ENCODE results near the gene ESPNL. TPM values are rescaled to one million over a fixed set of nuclear protein-coding genes. Genes with fewer than 3 reads are reported as not detected.

The ESPNL gene
- total RNA-seq, 1 experiment from 2014 or later: 0.19 TPM

DNA sequence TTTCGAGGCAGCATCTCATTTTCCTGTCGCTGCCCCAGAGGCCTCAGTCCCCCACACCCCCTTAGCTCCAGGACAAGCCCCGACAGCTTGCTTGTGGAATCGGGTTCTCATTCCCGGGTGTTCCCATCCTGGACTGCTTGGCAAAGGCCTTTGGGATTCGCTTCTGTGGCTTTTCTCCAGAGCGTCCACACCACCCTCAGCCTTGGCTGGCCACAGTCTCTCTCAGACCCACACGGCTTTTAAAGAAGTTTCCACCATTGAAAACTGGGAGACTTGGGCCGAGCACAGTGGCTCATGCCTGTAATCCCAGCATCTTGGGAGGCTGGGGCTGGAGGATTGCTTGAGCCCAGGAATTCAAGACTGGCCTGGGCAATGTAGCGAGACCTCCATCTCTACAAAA lies 2.7 kb downstream of the ESPNL start:
- CTCF ChIA-PET: no interaction called here
- no peak for DNase-seq
- intact Hi-C loops (cut with micrococcal nuclease; ENCODE audit: unreplicated experiment): no loop called here
- BruUV-seq (replicated peaks): no TSS peak
- no peak overlapping the region for H3K27ac Mint-ChIP-seq (ENCODE audit: unreplicated experiment)
- no peaks in the 10 kb centered on the region for H3K9me3 Mint-ChIP-seq (ENCODE audit: low read depth, unreplicated experiment)
- no peak overlapping the region for H3K4me3 Mint-ChIP-seq (ENCODE audit: low read depth, unreplicated experiment)
- no peaks in the 10 kb centered on the region for H3K36me3 Mint-ChIP-seq (ENCODE audit: insufficient read depth, unreplicated experiment)
- peaks cover 31% of the 10 kb centered on the region for H3K27me3 Mint-ChIP-seq (ENCODE audit: unreplicated experiment)
- no peaks in the 10 kb centered on the region for H3K4me1 Mint-ChIP-seq (ENCODE audit: low read depth, unreplicated experiment)
- TF ChIP-seq, protein P1, sequence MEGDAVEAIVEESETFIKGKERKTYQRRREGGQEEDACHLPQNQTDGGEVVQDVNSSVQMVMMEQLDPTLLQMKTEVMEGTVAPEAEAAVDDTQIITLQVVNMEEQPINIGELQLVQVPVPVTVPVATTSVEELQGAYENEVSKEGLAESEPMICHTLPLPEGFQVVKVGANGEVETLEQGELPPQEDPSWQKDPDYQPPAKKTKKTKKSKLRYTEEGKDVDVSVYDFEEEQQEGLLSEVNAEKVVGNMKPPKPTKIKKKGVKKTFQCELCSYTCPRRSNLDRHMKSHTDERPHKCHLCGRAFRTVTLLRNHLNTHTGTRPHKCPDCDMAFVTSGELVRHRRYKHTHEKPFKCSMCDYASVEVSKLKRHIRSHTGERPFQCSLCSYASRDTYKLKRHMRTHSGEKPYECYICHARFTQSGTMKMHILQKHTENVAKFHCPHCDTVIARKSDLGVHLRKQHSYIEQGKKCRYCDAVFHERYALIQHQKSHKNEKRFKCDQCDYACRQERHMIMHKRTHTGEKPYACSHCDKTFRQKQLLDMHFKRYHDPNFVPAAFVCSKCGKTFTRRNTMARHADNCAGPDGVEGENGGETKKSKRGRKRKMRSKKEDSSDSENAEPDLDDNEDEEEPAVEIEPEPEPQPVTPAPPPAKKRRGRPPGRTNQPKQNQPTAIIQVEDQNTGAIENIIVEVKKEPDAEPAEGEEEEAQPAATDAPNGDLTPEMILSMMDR (IDR thresholded peaks at IDR 0.05; ENCODE audit: unreplicated experiment): no peak

DNA sequence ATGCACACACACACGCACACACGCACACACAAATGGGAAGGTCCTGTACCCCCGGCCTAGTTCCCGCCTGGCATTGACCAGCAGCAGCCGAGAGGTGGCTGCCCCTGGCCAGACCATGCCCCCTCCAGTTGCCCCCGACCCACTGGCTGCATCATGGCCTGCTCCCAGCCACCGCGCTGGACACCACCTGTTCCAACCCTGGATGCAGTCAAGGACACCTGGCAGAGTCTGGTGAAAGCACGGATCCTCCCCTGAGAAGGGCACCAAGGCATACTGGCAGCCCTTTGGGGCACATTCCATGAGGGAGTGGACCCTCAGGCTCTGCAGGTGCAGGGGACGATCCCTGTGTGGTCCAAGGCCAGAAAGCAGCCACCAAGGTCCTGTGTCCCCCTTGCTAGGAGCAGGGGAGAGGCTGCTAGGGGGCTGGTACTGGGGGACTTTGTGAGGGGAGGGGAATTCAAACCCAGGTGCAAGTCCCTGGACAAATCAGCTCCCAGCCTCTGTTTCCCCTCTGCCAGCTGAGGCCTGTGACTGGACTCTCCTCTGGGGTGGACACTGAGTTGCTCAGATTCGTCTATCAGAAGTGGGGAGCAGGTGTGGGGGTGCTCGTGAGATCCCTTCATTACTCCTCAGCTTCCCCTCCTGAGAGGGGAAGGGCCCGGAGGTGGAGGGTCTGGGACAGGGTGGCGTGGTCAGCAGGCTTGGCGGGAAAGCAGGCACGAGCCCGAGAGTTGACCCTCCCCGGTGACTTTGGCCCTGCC lies 3.5 kb downstream of the ESPNL start:
- no peak overlapping the region for H3K27ac Mint-ChIP-seq (ENCODE audit: unreplicated experiment)
- TF ChIP-seq, protein P1 (IDR thresholded peaks at IDR 0.05; ENCODE audit: unreplicated experiment): no peak
- intact Hi-C loops (cut with micrococcal nuclease; ENCODE audit: unreplicated experiment): no loop called here
- H3K9me3 Mint-ChIP-seq (ENCODE audit: low read depth, unreplicated experiment): no peaks in the 10 kb centered on the region
- peaks cover 35% of the 10 kb centered on the region for H3K27me3 Mint-ChIP-seq (ENCODE audit: unreplicated experiment)
- H3K36me3 Mint-ChIP-seq (ENCODE audit: insufficient read depth, unreplicated experiment): no peaks in the 10 kb centered on the region
- no TSS peak for BruUV-seq (replicated peaks)
- CTCF ChIA-PET: no interaction called here
- H3K4me1 Mint-ChIP-seq (ENCODE audit: low read depth, unreplicated experiment): no peaks in the 10 kb centered on the region
- DNase-seq: no peak
- no peak overlapping the region for H3K4me3 Mint-ChIP-seq (ENCODE audit: low read depth, unreplicated experiment)

DNA sequence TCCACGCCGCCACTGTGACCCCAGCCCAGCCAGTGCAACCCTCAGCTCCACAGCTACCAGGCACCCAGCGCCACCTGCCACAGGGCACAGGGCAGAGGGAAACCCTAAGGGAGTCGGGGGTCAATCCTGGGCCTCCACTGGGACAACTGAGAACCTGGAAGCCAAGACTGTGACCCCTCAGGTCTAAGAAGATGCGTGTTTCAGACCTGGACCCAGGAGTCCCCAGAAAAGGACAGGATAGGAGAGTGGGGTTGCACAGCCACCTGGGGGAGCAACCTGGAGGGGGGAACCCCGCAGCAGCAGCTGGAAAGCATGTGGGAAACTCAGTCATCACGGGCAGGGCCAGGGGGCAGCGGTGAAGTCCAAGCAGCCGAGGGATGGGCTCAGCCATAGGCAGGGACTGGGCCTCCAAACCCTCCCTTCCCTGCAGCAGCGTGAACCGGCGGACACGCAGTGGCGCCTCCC lies 4.1 kb downstream of the ESPNL start:
- H3K4me1 Mint-ChIP-seq (ENCODE audit: low read depth, unreplicated experiment): no peaks in the 10 kb centered on the region
- no peaks in the 10 kb centered on the region for H3K9me3 Mint-ChIP-seq (ENCODE audit: low read depth, unreplicated experiment)
- CTCF ChIA-PET: no interaction called here
- peaks cover 35% of the 10 kb centered on the region for H3K27me3 Mint-ChIP-seq (ENCODE audit: unreplicated experiment)
- no peak overlapping the region for H3K27ac Mint-ChIP-seq (ENCODE audit: unreplicated experiment)
- H3K4me3 Mint-ChIP-seq (ENCODE audit: low read depth, unreplicated experiment): no peak overlapping the region
- DNase-seq: no peak
- intact Hi-C loops (cut with micrococcal nuclease; ENCODE audit: unreplicated experiment): no loop called here
- TF ChIP-seq, protein P1 (IDR thresholded peaks at IDR 0.05; ENCODE audit: unreplicated experiment): no peak
- no peaks in the 10 kb centered on the region for H3K36me3 Mint-ChIP-seq (ENCODE audit: insufficient read depth, unreplicated experiment)
- no TSS peak for BruUV-seq (replicated peaks)

DNA sequence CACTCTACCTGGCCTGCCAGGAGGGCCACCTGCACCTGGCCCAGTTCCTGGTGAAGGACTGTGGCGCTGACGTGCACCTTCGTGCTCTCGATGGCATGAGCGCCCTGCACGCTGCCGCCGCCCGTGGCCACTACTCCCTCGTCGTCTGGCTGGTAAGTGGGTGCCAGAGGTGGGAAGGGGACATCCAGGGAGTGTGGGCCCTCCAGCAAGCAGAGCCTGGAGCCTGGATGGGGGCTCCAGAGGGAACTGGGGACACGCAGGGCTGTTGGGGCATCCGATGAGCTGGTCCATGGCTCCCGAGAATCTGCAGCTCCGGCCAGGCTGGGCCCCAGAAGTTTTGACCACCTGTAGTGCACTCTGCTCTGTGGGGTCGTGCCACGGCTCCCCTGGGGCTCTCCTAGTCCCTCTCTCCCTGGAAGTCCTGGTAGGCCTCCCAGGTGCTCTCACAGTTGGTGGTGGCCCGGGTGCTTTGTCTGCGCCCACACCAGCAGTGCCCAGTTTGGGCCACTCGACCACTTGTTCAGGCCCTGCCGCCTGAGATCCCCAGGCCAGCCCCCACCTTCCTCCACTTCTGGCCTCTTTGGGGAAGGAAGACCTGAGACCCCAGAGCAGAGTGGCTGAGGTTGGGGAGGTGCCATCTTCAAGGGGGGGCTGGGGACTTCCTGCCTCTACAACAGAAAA lies 4.7 kb downstream of the ESPNL start:
- no peaks in the 10 kb centered on the region for H3K9me3 Mint-ChIP-seq (ENCODE audit: low read depth, unreplicated experiment)
- DNase-seq: no peak
- intact Hi-C loops (cut with micrococcal nuclease; ENCODE audit: unreplicated experiment): no loop called here
- CTCF ChIA-PET: interaction anchor here (1.2 kb wide), 1 partner anchor 246 kb away, joined by 7 read pairs; no protein-coding TSS in a partner anchor
- no TSS peak for BruUV-seq (replicated peaks)
- H3K4me1 Mint-ChIP-seq (ENCODE audit: low read depth, unreplicated experiment): no peaks in the 10 kb centered on the region
- TF ChIP-seq, protein P1 (IDR thresholded peaks at IDR 0.05; ENCODE audit: unreplicated experiment): no peak
- H3K27ac Mint-ChIP-seq (ENCODE audit: unreplicated experiment): no peak overlapping the region
- H3K4me3 Mint-ChIP-seq (ENCODE audit: low read depth, unreplicated experiment): no peak overlapping the region
- peaks cover 35% of the 10 kb centered on the region for H3K27me3 Mint-ChIP-seq (ENCODE audit: unreplicated experiment)
- no peaks in the 10 kb centered on the region for H3K36me3 Mint-ChIP-seq (ENCODE audit: insufficient read depth, unreplicated experiment)

All from Calu3 (cell line).